ENCODE measurements around the gene PEX19.

DNA sequence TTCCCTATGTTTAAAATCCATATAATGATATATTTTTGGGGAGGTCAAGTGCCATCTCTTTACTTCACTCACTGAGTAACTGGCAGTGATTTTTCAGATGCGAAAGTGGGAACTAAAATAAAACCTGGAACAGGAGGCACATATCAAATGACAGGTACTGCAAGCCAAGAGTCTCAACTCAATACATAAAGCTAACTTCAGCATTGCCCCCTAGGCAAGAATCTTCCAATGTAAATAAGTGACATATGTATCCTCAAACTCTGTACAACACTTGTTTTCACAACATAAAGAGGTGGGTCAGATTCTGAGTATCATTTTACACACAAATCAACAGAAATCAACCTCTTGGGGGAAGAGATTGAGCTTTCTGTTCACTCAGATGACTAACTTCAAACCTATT lies 40.7 kb downstream of the PEX19 start:
- TF ChIP-seq, protein P1, sequence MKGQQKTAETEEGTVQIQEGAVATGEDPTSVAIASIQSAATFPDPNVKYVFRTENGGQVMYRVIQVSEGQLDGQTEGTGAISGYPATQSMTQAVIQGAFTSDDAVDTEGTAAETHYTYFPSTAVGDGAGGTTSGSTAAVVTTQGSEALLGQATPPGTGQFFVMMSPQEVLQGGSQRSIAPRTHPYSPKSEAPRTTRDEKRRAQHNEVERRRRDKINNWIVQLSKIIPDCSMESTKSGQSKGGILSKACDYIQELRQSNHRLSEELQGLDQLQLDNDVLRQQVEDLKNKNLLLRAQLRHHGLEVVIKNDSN (IDR thresholded peaks at IDR 0.05), result no peak
- TF ChIP-seq TAF1 (IDR thresholded peaks at IDR 0.05; ENCODE audit: low read depth), result no peak
